IPS-18c (cell line): ENCODE results near the gene PSTK.

ENCODE experiments used
- H3K4me3 ChIP-seq: 2 replicates; pipeline ENCODE4 v1.7.0; 2013; ENCODE audit warnings: low read depth, mild to moderate bottlenecking, low read length, moderate library complexity; ENCODE audit not compliant: insufficient read depth
- H3K9me3 ChIP-seq: one replicate; pipeline ENCODE4 v1.6.1; 2013; ENCODE audit warnings: mild to moderate bottlenecking, low read length, moderate library complexity; ENCODE audit not compliant: control insufficient read depth, insufficient read depth

Gene PSTK

GRCh38 chr10:122983898-122984297, 3.7 kb downstream of the PSTK start:
- H3K4me3 ChIP-seq = no peak overlapping the region
- no peaks in the 10 kb centered on the region for H3K9me3 ChIP-seq

- Histone ChIP-seq H3K9me3 (no peaks in the 10 kb centered on the region), H3K4me3 (no peak overlapping the region)
Measured at GRCh38 chr10:122984708-122985107, 4.5 kb downstream of the PSTK start.

DNA sequence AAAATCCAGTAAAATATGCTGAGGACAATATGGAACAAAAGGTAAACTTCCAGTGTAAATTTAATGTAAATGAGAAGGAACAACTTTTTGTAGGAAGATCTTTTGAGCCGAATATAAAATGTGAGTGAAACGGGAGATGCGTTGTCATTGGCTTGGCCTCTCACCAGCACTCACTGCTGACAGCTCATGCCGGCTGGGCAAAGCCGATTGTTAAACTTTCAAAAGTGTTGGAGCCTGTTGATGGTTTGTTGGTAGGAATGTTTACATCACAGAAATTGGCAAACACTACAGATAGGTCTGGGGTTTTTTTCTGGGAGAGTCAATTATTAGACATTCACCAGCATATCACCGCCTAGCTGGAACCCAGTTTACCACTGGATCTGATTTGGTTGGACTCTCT, 6.1 kb downstream of the PSTK start:
- Histone ChIP-seq H3K4me3 (no peak overlapping the region), H3K9me3 (no peaks in the 10 kb centered on the region)

GRCh38 chr10:122988501-122988900, 8.3 kb downstream of the PSTK start:
- Histone ChIP-seq H3K9me3 (no peaks in the 10 kb centered on the region), H3K4me3 (no peak overlapping the region)

GRCh38 chr10:122990278-122990677, 10.1 kb downstream of the PSTK start:
- H3K4me3 ChIP-seq = no peak overlapping the region

GRCh38 chr10:122992031-122992585, 11.9 kb downstream of the PSTK start:
- H3K9me3 ChIP-seq = no peaks in the 10 kb centered on the region
- H3K4me3 ChIP-seq = no peak overlapping the region

More at GRCh38 chr10:122990278-122990677, 10.1 kb downstream of the PSTK start:
- H3K9me3 ChIP-seq = no peaks in the 10 kb centered on the region

DNA sequence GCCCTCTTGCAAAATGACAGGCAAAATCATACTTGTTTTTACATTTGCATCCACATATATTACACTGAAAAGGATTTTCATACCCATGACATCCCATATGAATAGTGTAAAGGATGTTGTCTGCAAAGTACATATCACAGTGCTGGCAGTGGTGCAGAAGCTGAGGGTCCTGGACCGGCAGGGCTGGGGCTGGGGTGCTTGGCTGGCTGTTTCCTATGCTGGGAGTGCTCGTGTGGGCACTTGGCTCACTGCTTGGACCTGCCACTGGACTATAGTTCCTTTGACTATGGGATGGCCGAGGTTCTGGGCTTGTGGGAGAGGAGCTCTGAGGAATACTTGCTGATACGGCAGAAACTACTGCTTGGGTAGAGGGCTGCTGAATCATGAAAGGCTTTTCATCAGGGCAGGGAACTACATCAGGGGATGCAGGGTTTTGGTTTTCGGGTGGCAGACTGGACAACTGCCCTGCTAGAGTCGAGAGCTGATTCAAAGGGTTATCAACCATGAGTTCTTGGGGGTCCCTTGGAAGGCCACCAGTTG, 13.7 kb downstream of the PSTK start:
- Histone ChIP-seq H3K4me3 (no peak overlapping the region), H3K9me3 (no peaks in the 10 kb centered on the region)

- no peak overlapping the region for H3K4me3 ChIP-seq
- H3K9me3 ChIP-seq = no peaks in the 10 kb centered on the region
Measured at GRCh38 chr10:122995936-122996335, 15.7 kb downstream of the PSTK start.

GRCh38 chr10:122997864-122998263, 17.7 kb downstream of the PSTK start:
- Histone ChIP-seq H3K9me3 (no peaks in the 10 kb centered on the region), H3K4me3 (no peak overlapping the region)

DNA sequence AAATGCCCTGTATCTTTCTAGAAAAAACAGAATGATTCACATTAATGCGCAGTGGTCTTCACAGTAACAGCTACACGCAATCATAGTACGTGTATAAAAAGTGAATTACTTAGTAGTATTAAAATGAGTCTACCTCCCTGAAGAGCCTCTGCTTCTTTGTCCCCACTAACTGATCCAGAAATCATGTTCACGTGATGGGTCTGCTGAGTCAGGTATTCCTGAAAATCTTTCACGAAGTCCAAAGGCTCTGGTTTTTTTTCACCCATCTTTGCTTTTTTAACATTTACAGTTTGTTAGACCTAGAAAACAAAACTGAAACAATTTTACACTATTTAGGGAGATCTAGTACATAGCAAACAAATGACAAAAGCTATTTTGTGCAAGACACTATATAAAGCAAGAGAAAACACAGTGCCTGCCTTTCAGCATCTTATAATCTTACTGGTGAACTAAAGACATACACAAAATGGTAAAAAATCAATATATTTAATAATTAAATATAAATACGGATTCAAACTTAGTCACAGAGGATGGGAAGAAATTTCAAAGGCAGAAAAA, 18.2 kb downstream of the PSTK start:
- H3K9me3 ChIP-seq = no peaks in the 10 kb centered on the region
- no peak overlapping the region for H3K4me3 ChIP-seq

GRCh38 chr10:122998934-122999333, 18.7 kb downstream of the PSTK start:
- Histone ChIP-seq H3K4me3 (no peak overlapping the region), H3K9me3 (no peaks in the 10 kb centered on the region)

- no peak overlapping the region for H3K4me3 ChIP-seq
- no peaks in the 10 kb centered on the region for H3K9me3 ChIP-seq
Measured at GRCh38 chr10:122999347-122999746, 19.1 kb downstream of the PSTK start.

DNA sequence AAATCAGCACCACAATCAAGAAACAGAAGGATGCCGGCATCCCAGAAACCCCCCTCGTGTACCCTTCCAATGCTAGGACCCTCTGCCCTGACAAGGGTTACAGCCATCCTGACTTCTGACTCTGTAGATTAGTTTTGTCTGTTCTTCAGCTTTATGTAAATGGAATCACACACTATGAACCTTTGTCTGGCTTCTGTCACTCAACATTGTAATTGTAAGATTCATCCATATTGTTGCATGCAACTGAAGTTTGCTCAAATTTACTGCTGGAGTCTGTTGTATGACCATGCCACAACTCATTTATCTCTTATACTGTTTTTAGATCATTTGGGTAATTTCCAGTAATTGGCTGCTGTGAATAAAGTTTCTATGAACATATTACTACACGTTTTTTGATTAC, 20.0 kb downstream of the PSTK start:
- no peaks in the 10 kb centered on the region for H3K9me3 ChIP-seq
- no peak overlapping the region for H3K4me3 ChIP-seq

GRCh38 chr10:123001370-123001769, 21.2 kb downstream of the PSTK start:
- Histone ChIP-seq H3K9me3 (no peaks in the 10 kb centered on the region), H3K4me3 (no peak overlapping the region)

GRCh38 chr10:123004298-123004697, 24.1 kb downstream of the PSTK start:
- H3K9me3 ChIP-seq = no peaks in the 10 kb centered on the region
- no peak overlapping the region for H3K4me3 ChIP-seq

DNA sequence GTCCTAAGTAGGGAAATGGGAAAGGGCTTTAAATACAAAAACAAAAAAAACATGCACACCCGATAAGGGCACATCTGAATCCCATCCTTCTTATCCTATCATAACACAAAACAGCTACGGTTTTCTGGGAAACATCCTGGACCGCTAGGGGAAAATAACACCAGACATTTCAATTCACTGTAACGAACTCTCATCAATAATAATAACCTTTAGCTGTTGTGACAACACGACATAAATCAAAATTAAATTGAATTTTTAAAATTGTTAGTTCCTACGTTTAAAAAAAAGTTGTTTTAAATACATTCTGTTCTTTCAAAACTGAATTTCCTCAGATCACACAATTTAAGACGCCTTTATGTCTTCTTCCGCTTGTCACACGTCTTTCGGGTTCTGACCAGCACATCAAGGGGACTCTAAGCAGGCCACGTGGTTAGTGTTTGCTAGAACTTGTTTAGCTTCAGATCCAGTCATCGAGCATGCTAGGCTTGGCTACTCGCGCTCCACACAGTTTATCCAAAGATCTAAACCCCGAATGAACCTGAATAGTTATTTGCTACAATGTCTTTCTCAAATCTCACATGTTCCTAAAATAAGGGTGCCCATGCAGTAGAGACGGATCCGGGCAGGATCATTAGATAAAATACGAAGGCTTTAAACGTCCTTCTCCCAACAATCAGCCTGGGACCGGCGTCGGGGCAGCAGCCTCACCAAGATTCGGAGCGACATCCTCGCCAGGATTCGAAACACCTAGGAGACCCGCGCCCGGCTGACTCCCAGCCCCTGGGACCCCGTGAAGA, 27.6 kb downstream of the PSTK start:
- Histone ChIP-seq H3K9me3 (no peaks in the 10 kb centered on the region), H3K4me3 (peak overlapping the region; percentile 90)

GRCh38 chr10:123008355-123009104, 28.3 kb downstream of the PSTK start, which contains the start of the genes ACADSB and IKZF5:
ACADSB (plus strand) TSS chr10:123009006; CDS start chr10:123009030, 24 bp downstream.
IKZF5 (minus strand) TSS chr10:123008795; CDS start chr10:122998625, 10,170 bp downstream.
- no peaks in the 10 kb centered on the region for H3K9me3 ChIP-seq
- H3K4me3 ChIP-seq = peak within 1 kb of the TSS; percentile 90
